ENCODE results near the gene POU4F1.

POU4F1 gene, protein sequence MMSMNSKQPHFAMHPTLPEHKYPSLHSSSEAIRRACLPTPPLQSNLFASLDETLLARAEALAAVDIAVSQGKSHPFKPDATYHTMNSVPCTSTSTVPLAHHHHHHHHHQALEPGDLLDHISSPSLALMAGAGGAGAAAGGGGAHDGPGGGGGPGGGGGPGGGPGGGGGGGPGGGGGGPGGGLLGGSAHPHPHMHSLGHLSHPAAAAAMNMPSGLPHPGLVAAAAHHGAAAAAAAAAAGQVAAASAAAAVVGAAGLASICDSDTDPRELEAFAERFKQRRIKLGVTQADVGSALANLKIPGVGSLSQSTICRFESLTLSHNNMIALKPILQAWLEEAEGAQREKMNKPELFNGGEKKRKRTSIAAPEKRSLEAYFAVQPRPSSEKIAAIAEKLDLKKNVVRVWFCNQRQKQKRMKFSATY

DNA sequence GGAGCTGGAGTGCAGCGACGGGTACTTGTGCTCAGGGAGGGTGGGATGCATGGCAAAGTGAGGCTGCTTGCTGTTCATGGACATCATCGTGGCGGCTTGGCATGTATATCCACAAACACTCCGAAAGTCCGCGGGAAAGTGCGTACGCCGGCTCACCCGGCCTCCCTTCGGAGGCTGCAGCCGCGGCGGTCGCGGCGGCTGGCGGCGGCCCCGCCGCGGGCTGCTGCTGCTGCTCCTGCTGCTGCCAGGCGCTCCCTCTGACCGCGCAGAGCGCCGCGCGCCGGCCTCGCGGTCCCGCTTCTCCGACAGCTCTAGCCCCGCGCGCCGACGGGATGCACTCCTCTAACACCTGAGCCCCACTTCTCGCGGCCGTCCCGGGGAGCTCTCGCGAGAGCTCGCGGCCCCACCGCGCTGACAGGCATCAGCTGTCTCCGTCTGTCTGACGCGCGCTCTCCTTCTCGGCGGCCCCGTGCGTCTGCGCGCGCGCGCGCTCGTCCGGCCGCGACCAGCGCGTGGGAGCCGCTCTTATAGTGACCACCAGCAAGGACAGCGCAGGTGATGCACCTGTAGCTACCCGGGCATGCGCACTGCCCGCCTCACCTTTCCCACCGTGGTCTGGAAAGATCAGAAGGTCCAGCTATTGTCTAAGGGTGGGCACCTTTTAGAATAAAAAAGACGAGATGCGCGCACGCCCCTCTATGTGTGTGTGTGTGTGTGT, at the start of gene POU4F1:
Gene POU4F1, minus strand, starts transcription at position 313 of the 718 bp plus-strand sequence. Its CDS starts 226 bp downstream, at position 87.
- peak; percentile 93 for DNase-seq

DNA sequence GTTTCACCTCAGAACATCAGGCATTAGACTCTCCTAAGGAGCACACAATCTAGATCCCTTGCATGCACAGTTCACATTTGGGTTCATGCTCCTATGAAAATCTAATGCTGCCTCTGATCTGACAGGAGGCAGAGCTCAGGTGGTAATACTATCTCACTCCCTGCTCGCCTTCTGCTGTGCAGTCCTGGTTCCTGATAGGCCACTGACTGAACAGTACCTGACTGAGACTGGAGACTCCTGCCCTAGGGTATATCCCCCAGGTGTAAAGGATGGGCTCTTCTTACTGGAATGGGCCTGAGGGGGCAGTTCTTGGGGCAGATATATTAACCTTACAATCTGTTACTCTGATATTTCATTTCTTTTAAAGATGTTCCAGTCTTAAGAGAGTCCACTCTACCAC, 49.3 kb upstream of the POU4F1 start:
- DNase-seq = no peak

DNA sequence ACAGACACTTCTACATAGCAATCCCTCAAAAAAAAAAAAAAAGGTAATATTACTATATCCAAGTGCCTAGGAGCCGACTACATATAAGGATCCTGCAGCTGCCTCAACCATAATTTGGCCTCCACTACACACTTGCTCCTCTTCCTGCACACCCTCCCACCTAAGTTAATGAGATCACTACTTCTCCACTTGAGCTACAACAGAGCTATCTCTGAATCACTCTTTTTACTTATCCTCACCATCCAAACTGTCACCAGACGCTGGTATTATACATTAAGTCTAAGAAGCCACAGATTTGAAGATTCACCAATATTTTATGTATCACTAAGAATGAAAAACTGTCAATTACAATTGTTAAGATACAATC, 47.3 kb upstream of the POU4F1 start:
- DNase-seq = no peak

DNA sequence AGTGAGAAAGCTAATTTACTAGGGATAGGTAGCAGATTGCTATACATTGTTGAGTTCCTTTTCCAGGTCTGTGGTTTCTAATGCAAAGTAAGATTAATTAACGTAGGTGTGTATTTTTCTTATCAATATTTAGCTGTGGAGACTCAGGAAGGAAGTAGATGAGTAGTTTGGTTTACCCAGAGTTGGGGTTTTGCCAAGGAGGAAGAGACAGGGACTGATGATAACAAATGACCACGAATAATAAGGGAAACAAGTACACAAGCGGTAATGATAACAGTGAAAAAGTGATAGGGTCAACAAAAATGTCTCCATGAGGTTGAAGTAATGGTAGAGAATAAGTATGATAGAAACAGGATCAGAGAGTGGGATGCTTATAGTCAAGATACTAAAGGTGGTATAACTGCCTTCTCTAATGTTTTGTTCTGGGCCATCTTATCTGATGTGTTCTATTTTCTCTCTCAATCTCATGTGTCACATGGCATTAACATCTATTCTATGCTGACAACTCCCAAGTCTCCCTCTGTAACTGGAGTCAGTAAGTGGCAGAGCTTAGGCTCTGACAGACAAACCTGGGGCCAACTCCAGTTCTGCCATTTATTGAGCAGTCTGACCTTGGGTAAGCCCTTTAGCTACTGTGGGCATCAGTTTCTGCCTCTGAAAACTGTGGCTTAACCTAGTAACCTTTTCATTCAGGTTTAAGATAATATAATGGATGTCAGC, 46.8 kb upstream of the POU4F1 start:
- peak; percentile 47 for DNase-seq

DNA sequence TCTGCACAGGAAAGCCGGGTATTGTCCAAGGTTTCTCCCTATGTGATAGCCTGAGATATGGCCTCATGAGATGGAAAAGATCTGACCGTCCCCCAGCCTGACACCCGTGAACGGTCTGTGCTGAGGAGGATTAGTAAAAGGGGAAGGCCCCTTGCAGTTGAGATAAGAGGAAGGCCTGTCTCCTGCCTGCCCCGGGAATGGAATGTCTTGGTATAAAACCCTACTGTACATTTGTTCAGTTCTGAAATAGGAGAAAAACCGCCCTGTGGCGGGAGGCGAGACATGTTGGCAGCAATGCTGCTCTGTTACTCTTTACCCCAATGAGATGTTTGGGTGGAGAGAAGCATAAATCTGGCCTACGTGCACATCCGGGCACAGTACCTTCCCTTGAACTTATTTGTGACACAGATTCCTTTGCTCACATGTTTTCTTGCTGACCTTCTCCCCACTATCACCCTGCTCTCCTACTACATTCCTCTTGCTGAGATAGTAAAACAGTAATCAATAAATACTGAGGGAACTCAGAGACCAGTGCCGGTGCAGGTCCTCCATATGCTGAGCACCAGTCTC, 43.8 kb upstream of the POU4F1 start:
- peak; percentile 91 for DNase-seq

DNA sequence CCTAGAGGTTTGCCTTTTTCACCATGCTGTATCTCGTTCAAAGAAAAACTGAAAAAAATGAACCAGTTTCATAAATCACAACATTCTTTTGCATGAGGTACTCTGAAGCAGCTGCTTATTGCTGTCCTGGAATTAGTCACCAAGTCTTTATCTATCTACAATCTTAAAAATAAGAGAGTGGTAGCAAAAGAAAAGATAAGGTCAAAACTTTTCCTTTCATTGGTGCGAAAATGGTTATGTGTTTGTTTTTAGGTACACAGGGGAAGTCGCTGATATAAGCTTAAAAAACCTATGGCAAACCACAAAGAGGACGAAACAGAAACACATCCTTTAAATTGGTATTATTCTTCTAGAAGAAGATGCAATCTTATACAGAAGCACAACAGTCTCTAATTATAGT, 34.9 kb upstream of the POU4F1 start:
- DNase-seq = no peak

DNA sequence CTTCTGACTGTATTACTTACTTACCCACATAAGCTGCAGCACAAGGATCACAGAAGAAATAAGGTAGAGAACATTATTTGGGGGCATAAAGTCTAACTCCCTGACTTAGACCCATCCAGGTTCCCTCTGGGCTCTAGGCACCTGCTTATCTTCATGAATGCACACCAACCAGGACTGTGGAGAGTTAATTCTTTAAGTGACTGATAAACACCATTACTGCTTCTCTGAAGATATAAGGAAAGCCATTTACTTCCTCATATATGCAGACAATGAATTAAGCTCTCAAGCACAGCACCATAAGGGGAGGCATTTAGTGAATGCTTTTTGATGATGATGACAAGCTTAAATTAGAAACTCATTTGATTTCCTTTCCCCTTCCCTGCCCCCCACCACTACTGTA, 33.1 kb upstream of the POU4F1 start:
- peak; percentile 91 for DNase-seq

DNA sequence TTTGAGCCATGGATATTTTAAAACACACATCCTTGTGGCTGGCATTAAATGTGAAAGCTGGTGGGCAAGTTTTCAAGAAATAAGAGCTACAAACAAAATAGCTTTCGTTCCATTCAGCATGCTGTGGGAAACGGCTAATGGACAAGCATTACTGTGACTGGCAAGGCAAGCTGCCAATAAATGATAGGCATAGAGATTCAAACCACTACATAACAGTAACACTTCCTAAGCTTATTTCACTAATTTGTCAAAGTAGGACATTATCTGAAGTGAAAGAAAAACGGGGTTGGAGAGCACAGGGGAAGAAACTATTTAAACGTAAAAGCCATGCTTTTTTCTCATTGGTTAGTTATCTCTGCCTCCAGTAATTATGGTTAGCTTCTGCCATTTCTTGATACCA, 29.6 kb upstream of the POU4F1 start:
- DNase-seq = peak; percentile 68

DNA sequence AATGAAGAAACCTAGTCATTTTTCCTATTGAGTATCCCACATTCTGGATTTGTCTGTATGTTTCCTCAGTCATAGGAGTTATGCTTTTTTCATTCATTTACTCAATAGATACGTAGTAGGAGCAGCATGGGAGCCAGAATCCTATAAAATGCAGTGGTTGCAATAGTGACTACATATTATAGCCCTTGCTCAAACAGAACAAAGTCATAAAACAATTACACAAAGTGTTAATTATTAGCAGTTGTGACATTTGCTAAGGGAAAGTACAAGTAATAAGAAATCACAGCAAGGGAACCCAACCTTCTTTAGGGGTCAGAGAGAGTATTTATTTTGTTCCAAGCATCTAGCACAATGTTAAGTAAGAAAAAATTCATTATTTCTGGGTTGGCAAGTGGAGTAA, 27.7 kb upstream of the POU4F1 start:
- DNase-seq = no peak

DNA sequence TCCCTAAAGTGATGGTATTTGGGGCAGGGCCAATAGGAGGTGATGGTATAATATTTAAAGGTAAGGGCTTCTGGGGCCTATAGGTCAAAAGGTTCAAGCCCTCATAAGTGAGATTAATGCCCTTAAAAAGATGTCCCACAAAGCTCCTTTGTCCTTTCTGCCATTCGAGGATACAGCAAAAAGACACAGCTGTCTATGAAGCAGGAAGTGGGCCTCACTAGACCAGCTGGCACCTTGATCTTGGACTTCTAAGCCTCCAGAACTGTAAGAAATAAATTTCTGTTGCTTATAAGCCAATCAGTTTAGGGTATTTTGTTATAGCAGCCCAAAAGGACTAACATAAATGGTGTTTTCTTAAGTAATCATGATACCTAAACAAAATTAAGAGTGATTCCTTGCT, 27.2 kb upstream of the POU4F1 start:
- no peak for DNase-seq

DNA sequence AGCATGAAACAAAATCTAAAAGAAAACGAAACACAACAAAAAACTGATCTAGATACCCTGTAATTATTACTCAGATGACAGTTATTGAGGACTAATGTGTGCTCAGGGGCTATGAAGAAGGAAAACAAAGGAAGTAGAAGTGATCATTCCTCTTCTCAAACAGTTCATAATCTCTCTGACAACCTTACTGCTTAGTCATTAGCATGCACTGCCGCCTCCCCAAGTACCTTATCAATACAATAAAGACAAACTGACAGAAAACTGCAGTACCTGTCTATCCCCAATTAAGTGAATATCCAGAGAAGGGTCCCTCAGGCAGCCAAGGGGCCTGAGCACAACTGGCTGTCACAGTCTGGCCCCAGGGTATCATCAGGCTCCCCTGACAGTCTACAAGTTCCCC, 22.0 kb upstream of the POU4F1 start:
- DNase-seq = peak; percentile 71

DNA sequence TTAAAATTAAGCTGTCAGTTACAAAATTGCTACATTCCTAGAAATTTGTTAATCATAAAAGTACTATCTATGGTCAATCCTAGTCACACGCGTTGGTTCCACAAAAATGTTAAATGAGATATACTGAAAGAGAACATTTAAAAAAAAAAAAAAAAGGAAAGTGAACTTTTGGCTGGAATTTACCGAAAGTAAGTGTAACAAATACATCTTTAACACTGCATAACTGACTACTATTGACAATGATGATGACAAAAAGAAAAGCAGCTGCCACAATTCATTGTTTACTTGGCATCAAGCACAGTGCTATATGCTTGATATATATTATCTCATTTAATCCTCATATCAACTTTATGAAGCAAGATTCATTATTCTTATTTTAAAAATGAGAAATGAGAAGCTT, 19.8 kb upstream of the POU4F1 start:
- no peak for DNase-seq

DNA sequence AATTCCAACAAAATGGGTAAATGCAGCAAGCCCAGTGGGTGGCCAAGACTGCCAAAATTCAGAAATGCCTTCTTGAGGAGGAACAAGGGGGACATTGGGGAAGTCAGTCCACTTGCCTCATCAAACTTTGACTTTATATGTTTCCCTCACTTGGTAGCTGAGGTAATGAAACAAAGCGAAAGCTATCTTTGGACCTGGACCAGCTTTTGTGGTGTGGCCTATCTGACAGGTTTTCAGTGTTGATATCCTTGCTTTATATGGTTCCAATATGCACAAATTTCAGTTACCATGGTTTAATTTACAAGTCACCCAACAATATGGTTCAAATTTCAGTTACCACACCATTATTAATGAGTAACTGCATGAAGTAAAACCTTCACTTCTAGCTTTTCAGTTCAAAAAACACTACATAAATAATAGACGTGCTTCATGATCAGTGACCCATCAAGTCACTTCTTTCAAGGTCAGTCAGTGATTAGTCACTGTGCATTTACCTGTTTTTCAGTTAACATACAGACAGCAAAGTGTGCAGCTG, 17.7 kb upstream of the POU4F1 start:
- DNase-seq = peak; percentile 23

DNA sequence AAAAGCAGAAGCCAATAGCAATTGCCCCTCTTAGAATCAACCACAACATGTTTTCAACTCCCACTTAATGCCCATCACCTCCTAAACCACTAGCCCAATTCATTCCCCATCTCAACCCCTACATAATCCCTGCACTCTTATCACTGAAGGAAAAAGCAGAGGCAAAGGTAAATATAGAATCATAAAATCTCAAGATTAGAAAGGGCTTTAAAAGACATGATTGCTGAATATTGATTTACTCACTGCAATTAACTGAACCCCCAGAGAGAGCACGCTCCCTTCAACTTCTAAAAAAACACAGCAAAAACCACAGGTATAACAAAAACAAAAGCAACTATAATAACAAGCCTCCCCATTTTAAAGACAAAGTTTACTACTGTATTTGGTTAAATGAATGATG, 15.1 kb upstream of the POU4F1 start:
- DNase-seq = no peak

DNA sequence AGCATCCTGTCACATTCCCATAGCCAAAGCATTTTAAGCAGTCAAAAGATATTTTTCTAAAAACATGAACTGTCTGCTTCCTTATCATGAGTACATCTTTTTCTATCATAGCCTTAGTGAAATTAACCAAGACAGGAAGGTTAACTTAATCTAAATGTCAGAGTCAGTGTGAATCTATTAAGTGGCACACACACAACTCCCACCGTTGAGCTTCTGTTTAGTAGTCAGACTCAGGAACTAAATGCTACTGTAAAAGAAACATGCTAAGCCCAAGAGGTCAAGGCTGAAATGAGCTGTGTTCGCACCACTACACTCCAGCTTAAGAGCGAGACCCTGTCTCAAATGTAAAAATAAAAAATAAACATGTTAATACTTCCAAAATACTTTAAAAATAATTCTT, 7.7 kb upstream of the POU4F1 start:
- DNase-seq = no peak

DNA sequence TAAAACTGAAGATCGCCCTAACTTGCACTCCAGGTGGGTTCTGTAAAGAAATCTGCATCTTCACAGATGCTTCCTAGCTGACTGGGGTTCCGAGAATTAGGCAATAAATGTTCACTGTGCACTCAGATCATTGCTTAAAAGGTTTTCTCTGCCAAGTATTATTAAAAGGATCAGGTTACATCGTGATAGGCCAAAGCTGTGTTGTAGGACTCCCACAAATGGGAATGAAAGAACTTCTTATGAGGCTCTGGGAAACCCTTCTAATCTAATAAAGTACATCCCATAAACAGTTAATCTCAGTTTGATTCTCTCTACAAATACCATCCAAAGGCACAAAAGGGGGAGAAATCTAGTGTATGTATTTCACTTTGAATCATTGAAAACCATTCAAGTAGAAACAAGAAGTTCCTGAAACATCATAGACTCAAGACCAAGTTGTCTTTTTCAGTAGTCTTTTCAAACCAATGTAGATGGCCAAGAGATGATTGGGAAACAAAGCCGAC, 7.1 kb upstream of the POU4F1 start:
- DNase-seq = peak; percentile 44

DNA sequence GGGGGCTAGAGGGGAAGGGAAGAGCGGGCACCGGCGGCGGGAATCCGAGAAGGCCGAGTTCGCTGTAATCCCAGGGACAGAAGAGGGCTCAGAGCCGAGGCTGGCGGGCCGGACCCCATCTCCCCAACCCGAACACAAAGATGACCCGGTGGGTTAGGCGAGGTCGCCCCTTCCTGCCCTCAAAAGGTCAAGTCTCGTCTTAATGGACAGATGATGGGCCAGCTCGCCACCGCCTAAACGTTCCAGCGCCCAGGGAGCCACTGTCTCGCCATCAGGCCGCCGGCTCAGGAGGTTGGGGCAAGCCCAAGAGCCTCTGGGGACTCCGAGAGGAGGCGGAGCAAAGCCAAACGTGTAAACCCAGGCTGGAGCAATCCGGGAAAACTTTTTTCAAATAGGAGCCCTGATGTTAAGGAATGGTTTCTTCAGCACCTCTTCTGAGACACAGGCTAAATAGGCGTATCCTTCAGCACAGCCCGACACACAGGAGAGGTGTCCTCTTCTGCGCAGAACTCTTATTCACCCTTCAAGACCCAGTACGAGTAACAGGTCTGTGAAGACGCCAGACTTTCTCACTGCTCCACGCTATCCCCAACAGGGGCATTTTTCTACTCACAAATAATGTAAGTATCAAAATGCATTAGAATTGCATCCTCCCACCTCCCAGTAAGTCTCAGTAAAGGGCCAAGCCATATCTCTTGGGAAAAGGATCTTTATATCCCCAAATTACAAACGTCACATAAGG, 6.3 kb upstream of the POU4F1 start:
- no peak for DNase-seq

DNA sequence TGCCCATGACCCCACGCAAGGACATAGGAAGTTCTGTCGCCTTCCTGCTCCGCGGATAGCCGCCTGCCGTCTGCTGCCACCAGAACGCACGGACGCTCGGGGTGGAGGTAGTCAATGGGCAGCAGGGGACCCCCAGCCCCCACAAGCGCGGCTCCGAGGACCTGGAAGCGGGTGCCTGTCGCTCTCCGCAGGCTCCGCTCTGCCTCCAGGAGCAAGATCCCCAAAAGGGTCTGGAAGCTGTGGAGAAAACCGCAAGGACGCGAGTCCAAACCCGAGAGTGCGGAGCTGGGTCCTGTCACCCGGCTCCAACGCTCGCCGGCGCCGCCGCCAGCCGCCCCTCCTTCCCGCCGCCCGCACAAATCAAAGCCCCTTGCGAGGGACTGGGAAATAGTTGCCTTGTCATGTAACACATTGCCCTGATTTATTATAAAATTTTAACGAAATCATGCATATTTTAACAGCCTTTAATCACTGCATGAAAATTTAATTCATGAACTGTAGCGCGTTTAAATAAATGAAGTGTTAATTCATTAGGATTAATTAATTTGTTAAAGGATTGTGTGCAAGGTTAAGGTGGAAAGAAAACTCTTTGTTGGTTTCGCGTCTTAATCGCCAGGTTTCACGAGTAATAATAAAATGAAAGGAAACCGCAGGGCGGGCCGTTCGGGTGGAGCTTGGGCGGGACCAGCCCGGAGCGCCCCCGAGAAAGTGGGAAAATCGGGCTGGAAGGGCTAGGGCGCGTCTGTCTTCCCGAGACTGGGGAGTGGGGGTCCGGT, 5.5 kb upstream of the POU4F1 start:
- DNase-seq = no peak

DNA sequence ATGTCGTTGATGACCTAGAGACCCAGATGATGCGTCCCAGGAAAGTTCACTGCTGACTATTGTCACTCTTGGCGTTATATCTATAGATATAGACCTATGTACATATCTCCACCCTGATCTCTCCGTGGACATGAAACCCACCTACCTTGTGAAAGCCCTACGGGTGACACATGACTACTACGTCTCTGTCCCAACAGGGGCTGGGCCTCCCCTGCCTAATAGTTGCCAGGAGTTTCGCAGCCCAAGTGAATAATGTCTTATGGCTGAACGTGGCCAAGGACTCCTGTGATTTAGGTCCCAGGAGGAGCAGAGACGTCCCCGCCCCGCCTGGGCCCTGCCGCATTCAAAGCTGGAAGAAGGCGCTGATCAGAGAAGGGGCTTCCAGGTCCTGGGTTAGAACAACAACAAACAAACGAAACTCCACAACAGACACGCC, 4.9 kb upstream of the POU4F1 start:
- DNase-seq = no peak

DNA sequence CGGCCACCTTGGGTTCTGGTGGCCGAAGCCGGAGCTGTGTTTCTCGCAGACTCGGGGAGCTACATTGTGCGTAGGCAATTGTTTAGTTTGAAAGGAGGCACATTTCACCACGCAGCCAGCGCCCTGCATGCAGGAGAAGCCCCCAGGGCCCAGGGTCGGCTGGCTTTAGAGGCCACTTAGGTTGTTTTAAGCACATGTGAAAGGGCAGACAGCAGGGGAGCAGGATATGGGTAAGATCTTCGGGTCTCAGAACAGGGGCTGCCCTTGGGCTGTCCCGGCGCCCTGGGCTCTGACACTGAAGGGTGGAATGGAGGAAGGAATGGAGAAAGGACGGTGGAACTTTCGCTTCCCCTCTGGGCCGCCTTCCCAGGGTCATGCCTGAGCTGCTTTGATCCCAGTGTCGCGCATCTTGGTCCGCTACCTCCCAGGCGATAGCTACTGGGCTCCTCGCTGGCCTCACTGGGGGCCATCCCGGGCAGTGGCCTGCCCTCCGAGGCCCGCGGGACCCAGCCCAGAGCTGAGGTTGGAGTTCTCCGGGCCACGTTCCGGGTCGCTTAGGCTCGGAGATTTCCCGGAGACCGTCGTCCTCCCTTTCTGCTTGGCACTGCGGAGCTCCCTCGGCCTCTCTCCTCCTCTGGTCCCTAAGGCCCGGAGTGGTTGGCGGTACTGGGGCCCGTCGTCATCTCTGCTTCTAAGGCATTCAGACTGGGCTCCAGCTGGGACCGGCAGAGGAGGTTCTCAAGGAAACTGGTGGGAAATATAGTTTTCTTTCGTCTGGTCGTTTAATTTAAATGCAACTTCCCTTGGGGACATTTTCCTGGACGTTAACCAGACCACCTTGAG, 4.3 kb upstream of the POU4F1 start:
- DNase-seq = no peak

Measured in OCI-M1 (cell line).